CD14-positive monocyte (primary cell): ENCODE data around the gene RNF213. TPM values are rescaled to one million over a fixed set of nuclear protein-coding genes. Genes with fewer than 3 reads are reported as not detected.

Experiments used
- DNase-seq, 3 donors: peaks; one replicate each; pipeline ENCODE4 v3.0.0-alpha.2; 2011 to 2022
- H2AFZ ChIP-seq: 2 replicates; pipeline ENCODE4 v1.6.0; 2012; ENCODE audit warnings: mild to moderate bottlenecking, low read depth, low read length, inconsistent platforms; ENCODE audit not compliant: insufficient read depth, poor library complexity, severe bottlenecking
- H3K27ac ChIP-seq, 2 donors: 1 replicate in 1 of 2; 2 replicates in 1 of 2; pipeline ENCODE4 v1.5.1; 2012 to 2013; ENCODE audit warnings: low read length in 2 of 2, control low read depth in 1 of 2, inconsistent platforms in 1 of 2, low read depth in 1 of 2, mild to moderate bottlenecking in 1 of 2
- H3K27me3 ChIP-seq, 2 donors: one replicate each; pipeline versions ENCODE4 v1.6.0 to v1.6.1; 2011 to 2013; ENCODE audit warnings: low read length in 2 of 2; ENCODE audit not compliant: control insufficient read depth in 2 of 2, insufficient read depth in 2 of 2
- H3K36me3 ChIP-seq, 2 donors: replicated peaks in 1 of 2; 1 replicate in 1 of 2; 2 replicates in 1 of 2; pipeline versions ENCODE4 v1.5.1 to v1.6.1; 2012 to 2013; ENCODE audit warnings: low read length in 2 of 2, control low read depth in 1 of 2, inconsistent platforms in 1 of 2, mild to moderate bottlenecking in 1 of 2; ENCODE audit not compliant: insufficient read depth in 2 of 2, control insufficient read depth in 1 of 2
- H3K4me1 ChIP-seq, 2 donors: 1 replicate in 1 of 2; 2 replicates in 1 of 2; pipeline versions ENCODE4 v1.5.1 to v1.6.1; 2012 to 2013; ENCODE audit warnings: low read length in 2 of 2, control low read depth in 1 of 2, inconsistent platforms in 1 of 2, mild to moderate bottlenecking in 1 of 2, moderate library complexity in 1 of 2; ENCODE audit not compliant: insufficient read depth in 2 of 2, control insufficient read depth in 1 of 2
- H3K4me2 ChIP-seq: replicated peaks from 2 replicates; pipeline ENCODE3; 2012; ENCODE audit warnings: low read length, moderate library complexity, mild to moderate bottlenecking; ENCODE audit not compliant: poor library complexity, severe bottlenecking; ENCODE audit errors: extremely low read depth
- H3K4me3 ChIP-seq, 3 experiments: fragments of 200-600 bp in 1 of 3; sonication (generic) in 1 of 3; replicated peaks in 1 of 3; 1 replicate in 2 of 3; 2 replicates in 1 of 3; pipeline ENCODE4 v1.5.1; 2011 to 2013; ENCODE audit warnings: low read length in 3 of 3, mild to moderate bottlenecking in 3 of 3, control low read depth in 2 of 3, low read depth in 2 of 3, inconsistent platforms in 1 of 3, moderate library complexity in 1 of 3
- H3K79me2 ChIP-seq: 2 replicates; pipeline ENCODE4 v1.6.0; 2012; ENCODE audit warnings: mild to moderate bottlenecking, control low read depth, inconsistent platforms, low read length, moderate library complexity; ENCODE audit not compliant: insufficient read depth
- H3K9ac ChIP-seq: 2 replicates; pipeline ENCODE4 v1.6.0; 2017; ENCODE audit warnings: low read length, mild to moderate bottlenecking; ENCODE audit not compliant: insufficient read depth, poor library complexity, severe bottlenecking
- H3K9me3 ChIP-seq, 2 donors: replicated peaks in 1 of 2; 1 replicate in 1 of 2; 2 replicates in 1 of 2; pipeline versions ENCODE4 v1.5.1 to v1.6.1; 2012 to 2013; ENCODE audit warnings: low read length in 2 of 2, control low read depth in 1 of 2; ENCODE audit not compliant: control insufficient read depth in 1 of 2, insufficient read depth in 1 of 2
- H4K20me1 ChIP-seq: 2 replicates; pipeline ENCODE4 v1.6.0; 2012; ENCODE audit warnings: mild to moderate bottlenecking, low read length, control low read depth, moderate library complexity; ENCODE audit not compliant: insufficient read depth
- H3K27ac Mint-ChIP-seq, 7 donors: one replicate each; pipeline ENCODE4 v1.8.0; 2020; ENCODE audit warnings: mild to moderate bottlenecking in 7 of 7, mixed read lengths in 7 of 7, moderate library complexity in 6 of 7, inconsistent platforms in 2 of 7
- H3K27me3 Mint-ChIP-seq, 3 donors: one replicate each; pipeline ENCODE4 v1.8.0; 2021 to 2022; ENCODE audit warnings: low read depth in 3 of 3, mild to moderate bottlenecking in 3 of 3, mixed read lengths in 3 of 3, moderate library complexity in 3 of 3, inconsistent platforms in 1 of 3
- H3K36me3 Mint-ChIP-seq, 2 donors: one replicate each; pipeline ENCODE4 v1.8.0; 2020; ENCODE audit warnings: mixed read lengths in 2 of 2, inconsistent platforms in 1 of 2, mild to moderate bottlenecking in 1 of 2
- H3K4me1 Mint-ChIP-seq: one replicate; pipeline ENCODE4 v1.8.0; 2020; ENCODE audit warnings: mild to moderate bottlenecking, mixed read lengths
- H3K4me3 Mint-ChIP-seq, 2 donors: one replicate each; pipeline ENCODE4 v1.8.0; 2020; ENCODE audit warnings: mild to moderate bottlenecking in 2 of 2, mixed read lengths in 2 of 2, moderate library complexity in 1 of 2
- H3K9me3 Mint-ChIP-seq, 7 donors: one replicate each; pipeline ENCODE4 v1.8.0; 2020 to 2022; ENCODE audit warnings: mixed read lengths in 7 of 7, mild to moderate bottlenecking in 6 of 7, moderate library complexity in 6 of 7, inconsistent platforms in 2 of 7
- CTCF ChIP-seq: fragments of 200-600 bp; IDR thresholded peaks from one replicate; pipeline ENCODE4 v1.8.0; 2022; ENCODE audit warnings: antibody characterized with exemption, mild to moderate bottlenecking
- WGBS: methylation state at CpG from one replicate; pipeline ENCODE4 v1.1.5; 2013; ENCODE audit warnings: missing lambda C conversion rate; ENCODE audit not compliant: insufficient coverage; 5-methylcytosine and 5-hydroxymethylcytosine counted together
- intact Hi-C, 2 donors: fragments of 100-400 bp; cut with micrococcal nuclease; formaldehyde crosslinking; loops; one replicate each; pipeline versions ENCODE4 v1.15.0 to v1.15.1; 2023
- polyA plus RNA-seq, 3 donors: library from polyadenylated mRNA; depleted of rRNA in 1 of 3; unstranded in 2 of 3; stranded (reverse) in 1 of 3; fragments of 300-500 nt in 2 of 3; fragments of >200 nt in 1 of 3; fragmentation: Illumina TruSeq in 2 of 3; gene quantifications; 1 replicate in 2 of 3; 2 replicates in 1 of 3; pipeline ENCODE4 v1.2.3, GENCODE V29; 2012 to 2021

The RNF213 gene
- polyA plus RNA-seq, 3 donors = 10.3 to 196 (median 18.1) TPM

- Histone ChIP-seq H3K9ac (no peak overlapping the region), H2AFZ (no peak overlapping the region), H3K27me3 (no peaks in the 10 kb centered on the region), H3K36me3 (peaks cover 69 to 70% of the 10 kb centered on the region in 2 donors), H3K4me1 (no peaks in the 10 kb centered on the region), H3K4me2 (no peak overlapping the region), H3K79me2 (no peaks in the 10 kb centered on the region), H4K20me1 (peaks cover 62% of the 10 kb centered on the region), H3K27ac (no peak overlapping the region), H3K4me3 (no peak overlapping the region), H3K9me3 (no peaks in the 10 kb centered on the region)
- H3K36me3 Mint-ChIP-seq = peaks cover 65 to 71% of the 10 kb centered on the region in 2 donors
- intact Hi-C loops = no loop called here
- no peak for TF ChIP-seq CTCF
- H3K27ac Mint-ChIP-seq = peak overlapping the region in 2 of 7 donors; percentile 30 to 65
- DNase-seq = no peak
- peaks cover 0 to 4% (median 2%) of the 10 kb centered on the region in 3 donors for H3K27me3 Mint-ChIP-seq
- no peak overlapping the region for H3K4me3 Mint-ChIP-seq
- H3K9me3 Mint-ChIP-seq = no peaks in the 10 kb centered on the region
- 100% methylated on average over 2 of the region's 4 CpGs for WGBS
- H3K4me1 Mint-ChIP-seq = peaks cover 4% of the 10 kb centered on the region
Measured at GRCh38 chr17:80393961-80394360, 133.3 kb downstream of the RNF213 start.

GRCh38 chr17:80394629-80395216 lies 134.1 kb downstream of the RNF213 start:
- no peaks in the 10 kb centered on the region for H3K9me3 Mint-ChIP-seq
- Histone ChIP-seq H4K20me1 (peaks cover 55% of the 10 kb centered on the region), H2AFZ (no peak overlapping the region), H3K9ac (no peak overlapping the region), H3K27ac (no peak overlapping the region), H3K36me3 (peaks cover 61 to 63% of the 10 kb centered on the region in 2 donors), H3K4me3 (no peak overlapping the region), H3K4me2 (no peak overlapping the region), H3K27me3 (no peaks in the 10 kb centered on the region), H3K9me3 (no peaks in the 10 kb centered on the region), H3K4me1 (no peaks in the 10 kb centered on the region), H3K79me2 (no peaks in the 10 kb centered on the region)
- 99% methylated on average over 10 of the region's 11 CpGs for WGBS
- peaks cover 0 to 4% (median 2%) of the 10 kb centered on the region in 3 donors for H3K27me3 Mint-ChIP-seq
- peaks cover 4% of the 10 kb centered on the region for H3K4me1 Mint-ChIP-seq
- H3K27ac Mint-ChIP-seq = peak overlapping the region in 1 of 7 donors; percentile 6
- TF ChIP-seq CTCF = no peak
- no peak overlapping the region for H3K4me3 Mint-ChIP-seq
- H3K36me3 Mint-ChIP-seq = peaks cover 58 to 64% of the 10 kb centered on the region in 2 donors
- intact Hi-C loops = no loop called here
- DNase-seq = no peak
